Sigmoid colon (tissue), 3 donors: ENCODE results near the gene CCT2.

ENCODE experiments used
- POLR2A ChIP-seq, 2 donors: fragments of 450-650 bp; IDR thresholded peaks; one replicate each; pipeline ENCODE4 v1.6.1; 2016; ENCODE audit warnings: antibody characterized with exemption in 2 of 2, mild to moderate bottlenecking in 2 of 2, moderate library complexity in 2 of 2
- TF ChIP-seq, protein P1 (sequence below), 4 experiments: fragments of 450-650 bp in 3 of 4; fragments of 200-600 bp in 1 of 4; IDR thresholded peaks; one replicate each; pipeline ENCODE4 v1.5.1; 2016 to 2019; ENCODE audit warnings: antibody characterized with exemption in 4 of 4, mild to moderate bottlenecking in 3 of 4, moderate library complexity in 2 of 4

- TF ChIP-seq, protein P1, sequence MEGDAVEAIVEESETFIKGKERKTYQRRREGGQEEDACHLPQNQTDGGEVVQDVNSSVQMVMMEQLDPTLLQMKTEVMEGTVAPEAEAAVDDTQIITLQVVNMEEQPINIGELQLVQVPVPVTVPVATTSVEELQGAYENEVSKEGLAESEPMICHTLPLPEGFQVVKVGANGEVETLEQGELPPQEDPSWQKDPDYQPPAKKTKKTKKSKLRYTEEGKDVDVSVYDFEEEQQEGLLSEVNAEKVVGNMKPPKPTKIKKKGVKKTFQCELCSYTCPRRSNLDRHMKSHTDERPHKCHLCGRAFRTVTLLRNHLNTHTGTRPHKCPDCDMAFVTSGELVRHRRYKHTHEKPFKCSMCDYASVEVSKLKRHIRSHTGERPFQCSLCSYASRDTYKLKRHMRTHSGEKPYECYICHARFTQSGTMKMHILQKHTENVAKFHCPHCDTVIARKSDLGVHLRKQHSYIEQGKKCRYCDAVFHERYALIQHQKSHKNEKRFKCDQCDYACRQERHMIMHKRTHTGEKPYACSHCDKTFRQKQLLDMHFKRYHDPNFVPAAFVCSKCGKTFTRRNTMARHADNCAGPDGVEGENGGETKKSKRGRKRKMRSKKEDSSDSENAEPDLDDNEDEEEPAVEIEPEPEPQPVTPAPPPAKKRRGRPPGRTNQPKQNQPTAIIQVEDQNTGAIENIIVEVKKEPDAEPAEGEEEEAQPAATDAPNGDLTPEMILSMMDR (IDR thresholded peaks at IDR 0.05), result no peak
- TF ChIP-seq POLR2A (IDR thresholded peaks at IDR 0.05), result no peak
Observed at GRCh38 chr12:69544087-69544486, 41.2 kb upstream of the CCT2 start.
